Hypothalamus (tissue), 51 donors: Measurements from ENCODE around the gene PARD3B.
A peak's percentile ranks its signal among the peaks of the same experiment; 100 is the strongest.

Experiments
- DNase-seq, 51 donors: peaks; one replicate each; lab custom pipeline; 2025; lab: John Stamatoyannopoulos, UW

PARD3B gene

GRCh38 chr2:205077159-205077558 is 531.9 kb downstream of the PARD3B start:
- DNase-seq = no peak

- no peak for DNase-seq
These were observed 533.5 kb downstream of the PARD3B start for GRCh38 chr2:205078762-205079161.

- DNase-seq = no peak
These were observed 533.9 kb downstream of the PARD3B start for GRCh38 chr2:205079173-205079572.

DNA sequence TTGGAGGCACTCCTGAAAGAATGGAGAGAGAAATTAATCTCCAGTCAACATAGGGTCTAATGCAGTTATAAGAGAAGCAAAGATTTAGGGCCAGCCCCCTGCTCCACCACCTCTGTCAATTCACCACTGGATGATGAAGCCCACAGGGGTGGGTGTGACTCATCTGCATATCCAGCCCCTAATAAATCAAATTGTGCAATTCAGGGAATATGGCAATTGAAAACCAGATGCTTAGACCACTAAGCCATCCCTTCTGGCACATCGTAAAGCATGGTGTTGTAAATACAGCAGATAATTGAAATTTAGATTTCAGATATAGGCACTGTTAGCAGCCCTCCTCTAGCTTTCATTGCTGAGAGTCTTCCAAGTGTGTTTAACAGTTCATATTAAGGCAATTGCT is 541.4 kb downstream of the PARD3B start:
- no peak for DNase-seq

GRCh38 chr2:205087862-205088261 is 542.6 kb downstream of the PARD3B start:
- no peak for DNase-seq

DNA sequence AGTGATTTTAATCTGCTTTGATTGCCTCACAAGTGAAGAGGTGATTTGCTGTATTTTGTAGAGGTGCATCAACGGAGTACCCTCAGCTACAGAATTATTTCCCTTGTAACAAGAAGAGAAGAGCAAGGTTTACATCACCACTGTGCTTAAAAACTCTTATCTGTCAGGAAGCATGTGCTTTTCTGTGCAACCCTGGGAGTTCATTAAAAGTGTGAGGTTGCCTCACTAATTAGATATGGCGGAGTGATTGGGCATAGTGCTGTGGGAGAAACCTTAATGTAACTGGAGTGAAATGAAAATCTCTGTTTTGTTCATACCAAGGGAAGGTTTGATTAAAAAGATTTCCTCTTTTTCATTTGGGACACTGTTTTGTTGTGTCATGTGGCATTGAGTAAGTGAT is 544.7 kb downstream of the PARD3B start:
- DNase-seq = no peak

GRCh38 chr2:205091411-205091810 is 546.1 kb downstream of the PARD3B start:
- no peak for DNase-seq

DNA sequence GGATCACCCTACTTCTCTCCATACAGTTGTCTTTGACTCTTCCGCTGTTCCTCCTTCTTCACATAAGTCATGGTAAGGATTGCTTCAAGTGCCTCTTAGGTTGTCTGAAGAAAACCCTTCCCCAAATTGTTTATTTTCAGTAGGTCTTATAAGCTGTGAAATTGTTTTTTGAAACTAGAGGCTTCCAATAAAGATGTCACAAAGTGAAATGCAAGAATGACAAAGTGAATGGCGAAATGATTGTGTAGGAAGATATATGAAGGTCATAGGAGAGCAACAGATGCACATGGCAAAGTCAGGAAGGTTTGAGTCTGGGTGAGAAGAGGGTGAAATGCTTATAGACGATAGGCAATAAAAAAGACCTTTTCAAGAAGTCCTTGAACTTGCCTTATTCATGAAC is 548.8 kb downstream of the PARD3B start:
- DNase-seq = no peak

DNA sequence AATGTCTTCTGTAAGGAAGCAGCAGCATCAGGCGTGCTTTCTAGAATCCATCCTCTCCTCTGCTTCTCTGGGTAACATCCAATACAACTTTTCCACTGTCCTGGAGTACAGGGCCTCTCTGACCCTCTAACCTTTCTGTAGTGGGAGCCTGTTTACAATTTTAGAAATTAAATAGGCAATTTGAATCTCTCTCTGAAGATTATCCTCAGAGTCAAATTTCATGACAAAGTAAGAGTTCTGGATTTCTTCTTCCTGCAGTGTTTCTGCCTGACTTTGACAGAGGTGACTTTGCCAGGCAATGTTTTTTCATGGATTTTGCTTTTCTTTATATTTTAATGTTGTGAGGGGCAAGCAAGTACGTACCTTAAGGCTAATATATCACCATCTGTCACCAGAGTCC is 558.4 kb downstream of the PARD3B start:
- DNase-seq = no peak

DNA sequence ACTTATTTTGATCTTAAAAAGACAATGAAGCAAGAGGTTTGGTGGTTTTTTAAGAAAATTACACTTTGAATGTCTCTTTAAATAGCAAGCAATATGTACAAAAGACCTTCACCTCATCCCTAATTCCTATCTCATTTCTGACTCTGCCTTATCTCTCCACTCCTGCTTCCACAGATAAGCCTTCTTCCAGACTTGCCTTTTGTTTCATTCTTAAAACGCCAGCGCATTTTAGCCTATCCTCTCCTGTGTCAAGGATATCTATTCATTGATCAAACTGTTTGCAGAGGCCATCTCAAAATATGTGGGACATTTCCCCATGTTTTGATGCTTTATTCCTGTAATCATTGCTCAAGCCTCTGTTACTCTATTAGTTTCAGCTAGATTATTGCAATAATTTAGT is 562.5 kb downstream of the PARD3B start:
- DNase-seq = no peak

DNA sequence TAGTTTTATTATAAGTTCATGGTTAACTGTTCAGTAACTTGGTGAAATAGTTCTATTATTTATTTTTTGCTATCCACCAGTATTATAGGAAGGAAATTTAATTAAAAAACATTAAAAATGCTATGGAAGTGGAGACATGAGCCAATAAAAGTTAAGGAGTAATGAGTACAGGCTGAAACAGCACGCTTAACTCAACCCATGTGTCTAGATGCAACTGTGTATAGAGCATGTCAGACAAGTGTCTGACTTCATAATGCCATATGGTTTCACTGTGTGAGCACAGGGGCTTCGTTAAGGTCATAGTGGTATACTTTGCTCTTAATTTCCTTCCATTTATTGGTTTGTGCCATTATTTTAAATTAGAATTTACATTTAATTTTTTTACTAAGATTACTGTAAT is 570.2 kb downstream of the PARD3B start:
- DNase-seq = no peak

GRCh38 chr2:205117125-205117524 is 571.9 kb downstream of the PARD3B start:
- no peak for DNase-seq

DNA sequence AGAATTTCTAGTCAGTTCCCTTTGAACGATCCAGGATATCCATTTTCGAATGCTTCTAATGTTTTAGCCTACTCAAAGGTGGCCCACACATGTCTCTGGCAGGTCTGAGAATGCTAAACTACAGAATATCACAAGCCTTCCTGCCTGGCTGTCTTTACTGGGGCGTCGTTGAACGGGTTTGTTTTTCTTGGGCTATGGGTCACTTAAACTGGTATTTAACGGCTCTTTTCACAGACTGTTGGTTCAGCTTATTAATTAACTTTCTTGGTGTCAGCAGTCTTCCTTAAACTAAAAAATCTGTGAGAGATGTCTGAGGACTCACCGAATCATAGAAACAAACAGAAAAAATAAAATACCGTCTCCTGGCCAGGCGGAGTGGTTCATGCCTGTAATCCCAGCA is 573.9 kb downstream of the PARD3B start:
- no peak for DNase-seq

DNA sequence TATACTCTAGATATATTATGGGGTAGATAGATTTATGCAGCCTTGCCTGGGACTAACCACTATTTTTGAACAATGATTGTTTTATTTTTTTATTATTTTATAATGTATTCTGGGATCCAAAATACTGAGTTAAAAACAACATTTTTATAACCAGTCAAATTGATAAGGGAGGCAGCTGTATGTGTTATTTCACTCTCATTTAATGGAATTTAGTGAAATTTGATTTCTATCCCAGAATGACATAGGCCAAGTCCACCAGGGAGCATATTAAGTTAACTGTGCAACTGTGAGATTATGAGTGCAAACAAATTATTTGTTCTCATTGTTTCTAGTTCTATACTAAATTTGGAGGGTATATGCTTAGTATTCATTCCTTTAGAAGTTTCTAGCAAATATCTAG is 583.5 kb downstream of the PARD3B start:
- DNase-seq = no peak

- DNase-seq = no peak
These were observed 584.3 kb downstream of the PARD3B start for GRCh38 chr2:205129531-205129930.

GRCh38 chr2:205130111-205130829 is 585.0 kb downstream of the PARD3B start:
- no peak for DNase-seq

GRCh38 chr2:205133544-205133943 is 588.3 kb downstream of the PARD3B start:
- peak in 3 of 51 donors; percentile 1 to 4 (median 1) for DNase-seq

- no peak for DNase-seq
These were observed 593.5 kb downstream of the PARD3B start for GRCh38 chr2:205138735-205139134.

- DNase-seq = no peak
These were observed 594.7 kb downstream of the PARD3B start for GRCh38 chr2:205139822-205140463.

GRCh38 chr2:205141381-205141780 is 596.1 kb downstream of the PARD3B start:
- no peak for DNase-seq

GRCh38 chr2:205145888-205146287 is 600.6 kb downstream of the PARD3B start:
- DNase-seq = no peak

GRCh38 chr2:205148755-205149154 is 603.5 kb downstream of the PARD3B start:
- no peak for DNase-seq

DNA sequence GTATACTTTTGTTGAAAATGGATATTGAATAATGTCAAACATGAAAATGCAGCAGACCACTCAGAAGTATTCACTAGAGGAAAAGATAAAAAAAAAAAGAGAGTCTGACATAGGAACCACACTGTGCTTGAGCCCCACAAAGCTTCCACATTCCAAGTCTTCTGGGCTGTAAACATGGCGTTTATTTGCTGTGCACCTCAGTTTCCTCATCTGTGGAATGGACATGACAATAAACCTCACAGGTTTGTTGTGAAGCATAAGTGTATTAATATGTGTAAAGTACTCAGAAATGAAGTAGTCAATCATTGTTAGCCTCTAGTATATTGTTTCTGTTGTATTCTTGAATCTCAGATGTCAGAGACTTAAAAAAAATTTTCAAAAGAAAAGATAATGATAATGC is 611.2 kb downstream of the PARD3B start:
- no peak for DNase-seq
